Rectal smooth muscle tissue (tissue), 1 donor: Measurements from ENCODE around the gene GRID1.

Experiments
- H3K27ac ChIP-seq: one replicate; pipeline ENCODE4 v1.7.0; 2013; ENCODE audit warnings: low read depth, low read length, inconsistent platforms
- H3K27me3 ChIP-seq: one replicate; pipeline ENCODE4 v1.7.0; 2013; ENCODE audit warnings: low read length; ENCODE audit not compliant: control insufficient read depth, insufficient read depth
- H3K36me3 ChIP-seq: one replicate; pipeline ENCODE4 v1.7.0; 2013; ENCODE audit warnings: low read length; ENCODE audit not compliant: control insufficient read depth, insufficient read depth
- H3K4me1 ChIP-seq: one replicate; pipeline ENCODE4 v1.7.0; 2013; ENCODE audit warnings: low read length; ENCODE audit not compliant: control insufficient read depth, insufficient read depth
- H3K4me3 ChIP-seq: one replicate; pipeline ENCODE4 v1.7.0; 2013; ENCODE audit warnings: low read length
- H3K9ac ChIP-seq: one replicate; pipeline ENCODE4 v1.7.0; 2013; ENCODE audit warnings: low read length

GRID1 gene

DNA sequence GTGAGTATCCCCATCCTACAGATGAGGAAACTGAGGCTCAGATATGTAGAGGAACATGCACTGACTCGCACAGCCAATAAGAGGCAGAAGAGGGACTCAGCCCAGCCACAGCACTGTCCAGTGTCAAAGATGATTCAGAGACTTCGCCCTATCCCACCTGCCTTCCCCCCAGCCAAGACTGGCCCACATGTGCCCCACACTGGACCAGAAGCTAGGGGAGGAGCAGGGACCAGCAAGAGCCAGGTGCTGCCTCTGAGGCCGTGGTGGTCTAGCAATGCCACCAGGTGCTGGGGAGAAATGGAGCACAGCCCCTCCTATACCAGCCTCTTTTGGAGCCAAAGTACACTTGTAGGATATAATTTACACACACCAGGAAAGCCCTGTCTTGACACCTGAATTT lies 22.3 kb downstream of the GRID1 start:
- no peak overlapping the region for H3K27ac ChIP-seq
- no peak overlapping the region for H3K4me3 ChIP-seq
- no peaks in the 10 kb centered on the region for H3K36me3 ChIP-seq
- no peak overlapping the region for H3K9ac ChIP-seq
- H3K27me3 ChIP-seq: no peaks in the 10 kb centered on the region
- no peaks in the 10 kb centered on the region for H3K4me1 ChIP-seq

DNA sequence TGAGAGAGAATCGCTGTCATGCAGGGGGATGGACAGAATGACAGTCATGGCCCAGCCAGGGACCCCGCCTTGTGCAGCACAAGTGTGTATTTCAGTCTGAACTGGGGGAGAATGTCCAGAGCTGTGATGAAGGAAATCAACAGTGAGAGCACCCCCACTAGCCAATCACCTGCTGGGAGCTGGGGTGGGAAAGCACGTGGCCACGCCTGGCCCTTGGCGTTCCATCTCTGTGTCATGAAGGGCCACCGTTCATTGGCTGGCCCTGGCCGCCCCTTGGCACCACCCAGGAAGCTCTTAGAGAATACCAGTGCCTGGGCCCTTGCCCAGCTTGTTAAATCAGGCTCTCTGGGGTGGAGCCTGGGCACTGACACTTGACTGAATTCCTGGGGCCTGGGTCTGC lies 22.8 kb downstream of the GRID1 start:
- no peak overlapping the region for H3K4me3 ChIP-seq
- H3K4me1 ChIP-seq: no peaks in the 10 kb centered on the region
- no peak overlapping the region for H3K27ac ChIP-seq
- H3K9ac ChIP-seq: no peak overlapping the region
- no peaks in the 10 kb centered on the region for H3K27me3 ChIP-seq
- H3K36me3 ChIP-seq: no peaks in the 10 kb centered on the region

DNA sequence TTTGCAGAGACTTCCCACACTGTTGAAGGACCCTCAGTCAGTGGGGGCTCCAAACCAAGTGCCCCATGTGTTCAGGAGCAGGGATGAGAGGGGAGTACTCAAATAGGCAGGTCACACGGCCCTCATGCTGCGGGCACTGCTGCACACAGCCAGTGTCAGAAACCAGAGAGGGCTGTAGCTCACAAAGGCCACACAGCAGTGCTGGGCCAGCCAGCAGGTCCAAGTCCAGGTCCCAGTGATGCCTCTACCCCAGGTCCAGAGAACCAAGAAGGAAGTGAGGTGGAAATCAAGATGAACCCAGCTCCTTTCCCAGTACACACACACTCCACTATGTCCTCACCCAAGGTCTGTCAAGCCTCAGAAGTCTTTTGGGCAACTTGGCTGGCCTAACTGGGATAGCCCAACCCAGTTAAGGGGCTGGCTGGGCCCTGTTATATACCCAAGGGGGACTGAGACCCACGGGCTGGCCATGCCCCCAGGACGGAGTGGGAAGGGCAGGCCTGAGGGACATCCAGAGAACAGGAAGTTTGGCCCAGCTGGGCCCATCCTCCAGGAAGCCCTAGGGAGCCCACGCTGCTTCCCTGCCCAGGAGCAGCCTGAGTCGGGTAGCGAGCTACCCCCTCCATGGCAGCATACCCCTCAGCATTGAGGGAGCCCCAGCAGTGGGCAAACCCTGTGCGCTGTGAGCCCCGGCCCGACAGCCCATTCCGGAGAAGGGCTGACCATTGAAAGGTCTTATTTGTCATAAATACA lies 24.3 kb downstream of the GRID1 start:
- H3K9ac ChIP-seq: no peak overlapping the region
- H3K27me3 ChIP-seq: no peaks in the 10 kb centered on the region
- no peaks in the 10 kb centered on the region for H3K36me3 ChIP-seq
- H3K27ac ChIP-seq: no peak overlapping the region
- no peaks in the 10 kb centered on the region for H3K4me1 ChIP-seq
- H3K4me3 ChIP-seq: no peak overlapping the region

DNA sequence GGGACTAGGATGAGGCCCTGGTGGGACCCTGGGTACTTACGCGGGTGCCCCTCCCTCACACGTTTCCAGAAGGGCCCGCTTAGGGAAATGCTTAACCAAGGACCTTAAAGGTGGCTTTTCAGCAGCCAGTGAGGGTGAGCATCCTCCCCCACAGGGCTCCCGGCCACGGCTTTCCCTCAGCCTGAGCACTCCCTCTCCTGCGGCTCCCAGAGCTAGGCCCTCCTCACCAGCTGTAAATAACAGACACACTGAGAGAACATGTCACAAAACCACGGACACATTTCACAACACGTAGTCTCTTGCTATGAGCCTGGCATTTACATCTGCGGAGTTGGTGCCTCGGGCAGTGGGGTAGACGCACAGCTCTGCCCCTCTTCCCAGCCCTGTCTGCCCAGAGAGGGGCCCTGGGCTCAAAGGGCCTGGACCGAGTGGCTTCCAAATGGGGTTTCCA lies 25.2 kb downstream of the GRID1 start:
- Histone ChIP-seq H3K27ac (no peak overlapping the region), H3K4me1 (no peaks in the 10 kb centered on the region), H3K27me3 (no peaks in the 10 kb centered on the region), H3K4me3 (no peak overlapping the region), H3K36me3 (no peaks in the 10 kb centered on the region), H3K9ac (no peak overlapping the region)

DNA sequence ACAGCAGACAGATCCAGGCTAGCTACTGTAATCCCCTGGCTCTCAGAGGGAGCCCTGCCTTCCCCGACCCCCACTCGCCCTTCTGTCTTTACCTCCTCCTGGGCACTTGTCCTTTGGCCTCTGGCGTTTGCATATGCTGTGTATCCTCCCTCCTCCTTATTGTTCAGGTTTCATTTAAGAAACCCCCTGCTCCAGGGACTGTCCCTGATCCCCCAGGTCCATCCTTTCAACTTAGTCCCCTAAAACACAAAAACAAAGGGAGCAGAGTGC lies 25.7 kb downstream of the GRID1 start:
- no peaks in the 10 kb centered on the region for H3K27me3 ChIP-seq
- H3K36me3 ChIP-seq: no peaks in the 10 kb centered on the region
- H3K4me3 ChIP-seq: no peak overlapping the region
- H3K4me1 ChIP-seq: no peaks in the 10 kb centered on the region
- no peak overlapping the region for H3K9ac ChIP-seq
- no peak overlapping the region for H3K27ac ChIP-seq

DNA sequence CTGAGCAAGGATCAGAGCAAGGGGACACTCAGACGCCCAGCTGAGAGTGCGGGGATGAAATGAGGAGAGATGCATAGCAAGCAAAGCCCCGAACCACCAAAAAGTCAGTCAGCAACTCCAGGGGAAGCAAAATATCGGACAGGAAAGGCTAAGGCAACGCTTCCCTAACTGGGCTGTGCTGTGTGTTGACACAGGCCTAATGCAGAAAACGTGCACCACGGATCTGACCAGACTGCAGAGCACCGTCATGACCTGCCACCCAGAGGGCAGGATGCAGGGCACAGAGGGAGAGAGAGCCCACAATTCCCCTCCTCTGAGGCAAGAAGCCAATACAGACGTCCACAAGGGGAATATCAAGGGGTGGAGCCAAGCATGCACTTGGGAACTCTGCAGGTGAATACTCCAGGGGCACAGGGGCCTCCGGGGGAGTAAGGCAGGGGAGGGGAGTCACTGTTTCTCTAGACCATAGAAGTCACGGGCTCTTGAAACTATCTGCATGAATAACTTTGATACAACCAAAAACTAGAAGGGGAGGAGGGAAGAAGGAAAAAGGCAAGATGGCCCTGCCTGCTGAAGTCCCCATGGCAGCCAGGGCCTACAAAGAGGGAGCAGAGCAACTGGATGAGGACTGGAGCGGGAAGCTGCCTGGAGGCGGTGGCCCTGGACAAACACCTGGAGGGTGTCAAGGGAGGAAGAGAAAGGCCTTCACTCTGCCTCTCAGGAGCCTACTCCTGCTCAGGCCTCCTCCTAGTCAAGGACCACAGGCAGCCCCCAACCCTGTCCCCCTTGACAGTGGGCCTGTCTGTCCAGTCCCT lies 26.2 kb downstream of the GRID1 start:
- no peaks in the 10 kb centered on the region for H3K27me3 ChIP-seq
- H3K9ac ChIP-seq: no peak overlapping the region
- no peak overlapping the region for H3K27ac ChIP-seq
- no peaks in the 10 kb centered on the region for H3K4me1 ChIP-seq
- H3K36me3 ChIP-seq: no peaks in the 10 kb centered on the region
- no peak overlapping the region for H3K4me3 ChIP-seq

DNA sequence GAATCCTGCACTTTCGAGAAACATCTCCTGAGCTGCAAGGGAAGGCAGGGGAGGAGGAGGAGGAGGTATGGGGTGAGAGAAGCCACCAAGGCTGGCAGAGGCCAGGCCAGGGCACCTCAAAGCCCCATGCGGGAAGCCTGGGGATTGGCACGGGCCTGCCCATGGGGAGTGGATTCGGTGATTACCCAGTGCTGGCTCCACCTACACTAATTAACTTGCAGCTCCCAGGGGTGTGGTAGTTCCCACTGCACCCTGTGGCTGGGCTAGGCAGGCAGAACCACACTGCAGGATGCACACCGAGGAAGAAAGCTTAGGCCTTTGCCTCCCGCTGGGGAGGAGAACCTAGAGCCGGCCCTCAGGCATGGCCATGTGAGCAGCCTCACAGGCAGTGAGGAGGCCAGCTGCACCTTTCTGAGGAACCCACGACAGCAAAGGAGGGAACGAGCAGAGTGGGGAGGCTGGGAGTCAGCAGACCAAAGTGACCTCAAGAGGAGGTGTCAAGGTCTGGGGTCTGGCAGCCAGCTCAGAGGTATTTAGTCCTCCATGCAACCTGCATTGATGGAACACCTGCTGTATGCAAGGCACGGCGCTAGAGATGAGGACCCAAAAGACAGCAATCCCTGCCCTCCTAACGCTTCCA lies 27.2 kb downstream of the GRID1 start:
- no peak overlapping the region for H3K27ac ChIP-seq
- no peaks in the 10 kb centered on the region for H3K36me3 ChIP-seq
- H3K9ac ChIP-seq: no peak overlapping the region
- H3K4me3 ChIP-seq: no peak overlapping the region
- H3K4me1 ChIP-seq: no peaks in the 10 kb centered on the region
- no peaks in the 10 kb centered on the region for H3K27me3 ChIP-seq

DNA sequence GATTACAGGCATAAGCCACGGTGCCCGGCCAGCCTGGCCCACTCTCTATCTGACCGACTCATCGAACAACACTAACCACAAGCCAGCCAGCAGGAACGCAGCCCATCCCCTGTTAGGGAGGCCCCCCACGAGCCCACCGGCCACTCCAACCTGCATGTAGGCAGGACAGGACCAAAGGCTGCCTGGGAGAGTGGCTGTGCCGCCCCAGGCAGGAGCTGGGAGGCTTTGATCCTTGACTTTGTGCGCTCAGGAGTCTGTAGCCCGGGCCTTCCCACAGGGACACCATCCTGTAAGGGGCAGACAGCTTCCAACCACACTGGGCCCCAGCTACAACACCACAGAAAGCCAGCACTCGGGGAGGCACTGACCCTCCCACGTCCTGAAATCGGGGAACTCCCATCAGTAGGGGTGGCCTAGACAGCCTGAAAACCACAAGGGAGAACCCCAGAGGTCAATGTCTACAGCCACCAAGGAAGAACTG lies 29.4 kb downstream of the GRID1 start:
- H3K27me3 ChIP-seq: no peaks in the 10 kb centered on the region
- no peak overlapping the region for H3K9ac ChIP-seq
- H3K36me3 ChIP-seq: no peaks in the 10 kb centered on the region
- no peaks in the 10 kb centered on the region for H3K4me1 ChIP-seq
- H3K4me3 ChIP-seq: no peak overlapping the region
- no peak overlapping the region for H3K27ac ChIP-seq

DNA sequence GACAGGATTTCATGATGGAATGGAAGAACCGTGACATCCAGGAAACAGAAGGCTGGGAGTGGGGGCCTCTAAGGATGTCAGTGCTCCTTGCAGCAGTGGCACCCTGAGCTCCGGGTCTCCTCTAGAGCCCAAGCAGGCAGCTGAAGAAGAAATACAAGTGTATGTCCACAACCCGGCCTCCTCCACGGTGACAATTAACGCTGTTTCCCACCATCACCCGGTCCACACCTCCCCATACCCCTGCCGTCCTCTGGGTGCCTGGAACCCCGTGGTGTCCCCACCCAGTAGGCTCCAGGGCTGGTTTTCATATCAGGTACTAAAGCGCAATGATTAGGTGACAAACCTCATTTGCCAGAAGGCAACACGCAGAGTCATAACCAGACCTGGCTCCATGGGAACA lies 30.3 kb downstream of the GRID1 start:
- Histone ChIP-seq H3K9ac (no peak overlapping the region), H3K27me3 (no peaks in the 10 kb centered on the region), H3K4me1 (no peaks in the 10 kb centered on the region), H3K27ac (no peak overlapping the region), H3K4me3 (no peak overlapping the region), H3K36me3 (no peaks in the 10 kb centered on the region)

DNA sequence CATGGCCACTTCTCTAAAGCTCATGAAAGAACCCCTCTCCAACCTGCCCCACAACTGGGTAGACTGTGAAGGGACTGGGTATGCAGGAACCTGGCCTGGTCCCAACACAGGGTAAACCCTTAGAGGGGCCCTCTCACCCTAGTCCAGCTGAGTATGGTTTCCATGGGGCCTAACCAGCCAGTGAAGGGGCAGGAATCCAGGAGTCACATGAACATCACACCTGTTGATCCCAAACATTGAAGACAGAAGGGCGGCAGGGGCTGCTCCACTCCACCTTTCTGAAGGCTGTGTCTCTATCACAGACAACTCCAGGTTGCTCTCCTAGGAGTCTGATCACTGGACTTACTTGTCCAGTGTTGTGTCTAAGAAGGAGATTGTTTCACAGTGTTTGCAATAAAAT lies 30.8 kb downstream of the GRID1 start:
- no peaks in the 10 kb centered on the region for H3K4me1 ChIP-seq
- H3K27me3 ChIP-seq: no peaks in the 10 kb centered on the region
- no peak overlapping the region for H3K4me3 ChIP-seq
- no peak overlapping the region for H3K27ac ChIP-seq
- H3K36me3 ChIP-seq: no peaks in the 10 kb centered on the region
- H3K9ac ChIP-seq: no peak overlapping the region

DNA sequence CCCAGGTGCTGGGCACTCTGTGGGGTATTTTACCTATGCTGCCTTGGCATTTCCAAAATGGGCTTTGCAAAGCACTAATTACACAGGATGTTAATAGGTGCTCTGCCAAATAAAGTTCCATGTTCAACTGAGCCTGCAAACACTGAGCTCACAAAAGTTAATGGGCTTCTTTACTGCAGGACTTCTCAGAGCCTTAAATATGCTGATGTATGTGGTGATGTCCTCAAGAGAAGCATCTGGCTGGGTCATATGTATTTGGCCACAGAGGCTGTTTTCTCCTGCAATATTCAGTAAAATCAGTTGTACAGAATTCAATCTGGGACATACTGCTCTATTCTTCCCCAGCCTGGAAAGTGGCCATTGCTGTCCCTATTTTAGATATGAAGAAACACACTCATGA lies 31.3 kb downstream of the GRID1 start:
- H3K36me3 ChIP-seq: no peaks in the 10 kb centered on the region
- no peak overlapping the region for H3K4me3 ChIP-seq
- H3K9ac ChIP-seq: no peak overlapping the region
- no peak overlapping the region for H3K27ac ChIP-seq
- no peaks in the 10 kb centered on the region for H3K27me3 ChIP-seq
- no peaks in the 10 kb centered on the region for H3K4me1 ChIP-seq

DNA sequence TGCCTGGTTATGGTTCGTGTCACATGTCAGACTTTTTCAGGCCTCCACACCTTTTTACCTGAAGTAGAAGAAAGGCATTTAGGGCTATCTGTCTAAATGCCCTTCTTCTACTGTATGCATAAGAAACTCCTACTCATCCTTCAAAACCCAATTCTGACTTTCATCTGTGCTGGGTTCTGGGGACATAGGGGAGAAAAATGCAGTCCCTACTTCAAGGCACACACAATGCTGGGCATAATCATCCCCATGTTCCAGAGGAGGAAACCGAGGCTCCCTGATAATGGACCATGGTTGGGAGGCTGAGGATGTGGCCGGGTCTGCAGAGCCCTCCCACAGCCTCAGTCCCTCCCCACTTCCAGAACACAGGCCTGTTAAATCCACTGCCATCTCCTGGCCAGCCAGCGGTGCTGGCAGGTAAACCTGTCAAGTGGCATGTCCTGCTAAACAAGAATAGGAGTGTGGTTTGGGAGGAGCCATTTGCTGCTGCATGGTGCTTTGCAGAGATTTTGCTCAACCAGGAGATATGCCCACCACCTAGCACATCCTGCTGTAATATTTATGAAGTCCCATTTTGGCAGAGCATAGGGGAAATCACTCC lies 32.0 kb downstream of the GRID1 start:
- Histone ChIP-seq H3K27ac (no peak overlapping the region), H3K4me1 (no peaks in the 10 kb centered on the region), H3K36me3 (no peaks in the 10 kb centered on the region), H3K4me3 (no peak overlapping the region), H3K27me3 (no peaks in the 10 kb centered on the region), H3K9ac (no peak overlapping the region)
